SK-N-SH (cell line): ENCODE data around the gene LPCAT3. TPM values are rescaled to one million over a fixed set of nuclear protein-coding genes. Genes with fewer than 3 reads are reported as not detected.

Experiments used
- CTCF ChIA-PET: fragments of 300-600, 350-600 bp; formaldehyde crosslinking; extraction: SDS; loops from one replicate; lab custom pipeline; 2021; lab: Yijun Ruan, JAX
- POLR2A ChIA-PET: fragments of 350-600 bp; sonication (Branson Sonifier 250); formaldehyde crosslinking; extraction: SDS; loops from one replicate; lab custom pipeline; 2020; ENCODE audit warnings: antibody characterized with exemption, inconsistent platforms; lab: Yijun Ruan, JAX
- DNase-seq: peaks from one replicate; pipeline ENCODE4 v3.0.0; 2012
- H2AFZ ChIP-seq: fragments of 200-600 bp; sonication (generic); 2 replicates; pipeline ENCODE4 v1.8.1; 2016; ENCODE audit warnings: antibody characterized with exemption, mild to moderate bottlenecking, low read depth
- H3F3A ChIP-seq: fragments of 200-600 bp; sonication (generic); replicated peaks from 2 replicates; pipeline ENCODE3; 2016; ENCODE audit warnings: antibody characterized with exemption, mild to moderate bottlenecking; ENCODE audit not compliant: insufficient read depth
- H3K27ac ChIP-seq, 2 experiments: fragments of 200-500 bp in 1 of 2; fragments of 200-600 bp in 1 of 2; sonication (Bioruptor generic) in 1 of 2; sonication (generic), shearing (Covaris generic) in 1 of 2; 2 replicates each; pipeline versions ENCODE4 v1.5.1 to v1.6.1; 2014 to 2016; ENCODE audit warnings: low read depth in 2 of 2, inconsistent platforms in 1 of 2, low read length in 1 of 2, mild to moderate bottlenecking in 1 of 2, mixed read lengths in 1 of 2
- H3K27me3 ChIP-seq: fragments of 200-600 bp; sonication (generic), shearing (Covaris generic); 2 replicates; pipeline ENCODE4 v1.6.1; 2016; ENCODE audit warnings: mixed run types; ENCODE audit not compliant: insufficient read depth
- H3K36me3 ChIP-seq, 2 experiments: fragments of 200-500 bp in 1 of 2; fragments of 200-600 bp in 1 of 2; sonication (Bioruptor generic) in 1 of 2; sonication (generic) in 1 of 2; replicated peaks in 1 of 2; 2 replicates each; pipeline versions ENCODE3 to v1.5.1; 2014 to 2016; ENCODE audit warnings: low read length in 1 of 2, mild to moderate bottlenecking in 1 of 2; ENCODE audit not compliant: insufficient read depth in 2 of 2, control insufficient read depth in 1 of 2
- H3K4me1 ChIP-seq, 2 experiments: fragments of 200-500 bp in 1 of 2; fragments of 200-600 bp in 1 of 2; sonication (Bioruptor generic) in 1 of 2; sonication (generic), shearing (Covaris generic) in 1 of 2; 2 replicates each; pipeline versions ENCODE4 v1.5.1 to v1.6.1; 2014 to 2016; ENCODE audit warnings: low read depth in 1 of 2, low read length in 1 of 2, mixed run types in 1 of 2; ENCODE audit not compliant: insufficient read depth in 2 of 2, control insufficient read depth in 1 of 2
- H3K4me2 ChIP-seq: fragments of 200-600 bp; sonication (generic), shearing (Covaris generic); 2 replicates; pipeline ENCODE4 v1.6.1; 2017; ENCODE audit warnings: mixed run types
- H3K4me3 ChIP-seq, 2 experiments: fragments of 200-500 bp in 1 of 2; fragments of 200-600 bp in 1 of 2; sonication (Bioruptor generic) in 1 of 2; sonication (generic), shearing (Covaris generic) in 1 of 2; 2 replicates each; pipeline versions ENCODE4 v1.5.1 to v1.8.1; 2014 to 2016; ENCODE audit warnings: low read depth in 2 of 2, inconsistent platforms in 1 of 2, low read length in 1 of 2, mild to moderate bottlenecking in 1 of 2, mixed read lengths in 1 of 2, moderate library complexity in 1 of 2
- H3K79me2 ChIP-seq: fragments of 200-600 bp; sonication (generic); 2 replicates; pipeline ENCODE4 v1.8.1; 2017; ENCODE audit warnings: mild to moderate bottlenecking; ENCODE audit not compliant: insufficient read depth
- H3K9ac ChIP-seq: fragments of 200-600 bp; sonication (generic); 2 replicates; pipeline ENCODE4 v1.6.1; 2017; ENCODE audit warnings: mixed run types
- H3K9me2 ChIP-seq: fragments of 200-600 bp; sonication (generic); 2 replicates; pipeline ENCODE4 v1.6.1; 2017; ENCODE audit warnings: mixed run types
- H3K9me3 ChIP-seq: fragments of 200-600 bp; sonication (generic); 2 replicates; pipeline ENCODE4 v1.6.1; 2017; ENCODE audit warnings: mixed run types, mild to moderate bottlenecking, moderate library complexity
- H4K20me1 ChIP-seq: fragments of 200-600 bp; sonication (generic); 2 replicates; pipeline ENCODE4 v1.6.1; 2017; ENCODE audit warnings: mild to moderate bottlenecking, mixed run types; ENCODE audit not compliant: insufficient read depth
- CHD2 ChIP-seq: fragments of 150-350 bp; IDR thresholded peaks from 2 replicates; pipeline ENCODE4 v1.6.1; 2018; ENCODE audit warnings: low read length; ENCODE audit not compliant: partially characterized antibody
- EZH2phosphoT487 ChIP-seq: fragments of 200-600 bp; sonication (generic); IDR thresholded peaks from 2 replicates; pipeline ENCODE4 v1.6.1; 2017; ENCODE audit warnings: low read depth, mixed run types, mild to moderate bottlenecking, antibody characterized with exemption, moderate library complexity, borderline replicate concordance
- FOXJ3 ChIP-seq: sonication (generic); formaldehyde crosslinking; IDR thresholded peaks from 2 replicates; pipeline ENCODE4 v1.5.1; 2020; ENCODE audit warnings: mild to moderate bottlenecking, missing genetic modification reagents
- FOXM1 ChIP-seq: IDR thresholded peaks from 2 replicates; pipeline ENCODE4 v1.4.0; 2012; ENCODE audit warnings: low read depth, mild to moderate bottlenecking
- GABPA ChIP-seq: IDR thresholded peaks from 2 replicates; pipeline ENCODE4 v1.4.0; 2012; ENCODE audit warnings: low read depth, mild to moderate bottlenecking
- JUND ChIP-seq: IDR thresholded peaks from 2 replicates; pipeline ENCODE4 v1.4.0; 2012
- MEF2A ChIP-seq: IDR thresholded peaks from 2 replicates; pipeline ENCODE4 v1.4.0; 2012; ENCODE audit warnings: low read depth, borderline replicate concordance
- NFIC ChIP-seq: IDR thresholded peaks from 2 replicates; pipeline ENCODE4 v1.4.0; 2012; ENCODE audit warnings: borderline replicate concordance
- NRF1 ChIP-seq: IDR thresholded peaks from 2 replicates; pipeline ENCODE4 v1.6.1; 2012; ENCODE audit warnings: low read depth, mild to moderate bottlenecking, low read length
- RAD21 ChIP-seq: IDR thresholded peaks from 2 replicates; pipeline ENCODE4 v1.6.1; 2012; ENCODE audit warnings: mild to moderate bottlenecking, low read length
- RXRA ChIP-seq: IDR thresholded peaks from 2 replicates; pipeline ENCODE4 v1.4.0; 2012; ENCODE audit warnings: low read depth, mild to moderate bottlenecking, borderline replicate concordance
- TAF1 ChIP-seq: IDR thresholded peaks from 2 replicates; pipeline ENCODE4 v1.6.1; 2012; ENCODE audit warnings: low read depth, mild to moderate bottlenecking, low read length, moderate library complexity, borderline replicate concordance
- TEAD4 ChIP-seq: IDR thresholded peaks from 2 replicates; pipeline ENCODE4 v1.4.0; 2012; ENCODE audit warnings: mild to moderate bottlenecking, borderline replicate concordance; ENCODE audit not compliant: insufficient read depth
- WGBS: methylation state at CpG from one replicate; pipeline ENCODE4 v1.1.6; 2017; ENCODE audit warnings: low lambda C conversion rate; 5-methylcytosine and 5-hydroxymethylcytosine counted together
- polyA plus RNA-seq, 3 experiments: library from polyadenylated mRNA; depleted of rRNA; stranded (reverse); fragments of >200 nt; gene quantifications; 2 replicates each; pipeline ENCODE4 v1.2.3, GENCODE V29; 2012
- TF ChIP-seq, protein P1 (sequence below): fragments of 150-350 bp; IDR thresholded peaks from 2 replicates; pipeline ENCODE4 v1.6.1; 2016; ENCODE audit warnings: mild to moderate bottlenecking, low read depth, low read length
- TF ChIP-seq, protein P2 (sequence below): IDR thresholded peaks from 2 replicates; pipeline ENCODE4 v1.4.0; 2012; ENCODE audit warnings: low read depth, borderline replicate concordance
- TF ChIP-seq, protein P3 (sequence below): IDR thresholded peaks from 2 replicates; pipeline ENCODE4 v1.4.0; 2012; ENCODE audit warnings: low read depth

LPCAT3 gene
- polyA plus RNA-seq, 1 of the 3 experiments (the other 2 are of a cell fraction), result 23.8 TPM

DNA sequence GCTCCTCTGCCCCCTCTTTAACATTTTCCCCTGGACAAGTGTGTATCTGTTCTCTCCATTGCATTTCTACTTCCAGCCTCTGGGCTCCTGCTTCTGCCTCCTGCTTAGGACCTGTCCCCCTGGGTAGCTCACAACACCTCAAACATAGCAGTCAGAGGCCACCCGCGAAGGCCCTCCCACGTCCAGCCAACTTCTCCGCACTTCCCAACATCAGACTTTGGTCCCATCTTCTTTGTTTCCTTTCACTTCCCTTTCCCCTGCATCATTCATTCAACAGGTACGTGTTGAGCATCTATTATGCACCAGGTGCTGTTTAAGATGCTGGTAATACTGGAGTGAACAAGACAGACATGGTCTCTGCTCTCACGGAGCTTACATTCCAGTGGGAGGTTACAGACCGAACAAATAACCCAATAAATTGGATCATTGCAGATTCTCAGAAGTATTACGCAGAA lies 71.3 kb downstream of the LPCAT3 start:
- WGBS, result 81% methylated on average over 8 of the region's 8 CpGs
- Histone ChIP-seq H3K27ac (no peak overlapping the region), H3F3A (peaks cover 30% of the 10 kb centered on the region), H2AFZ (no peak overlapping the region), H3K4me2 (no peak overlapping the region), H3K9ac (no peak overlapping the region), H3K4me1 (peaks cover 6 to 13% of the 10 kb centered on the region in 2 experiments; a peak in 3 of 4 replicates), H3K9me3 (no peaks in the 10 kb centered on the region), H3K4me3 (no peak overlapping the region), H4K20me1 (no peaks in the 10 kb centered on the region), H3K36me3 (peaks cover 3 to 5% of the 10 kb centered on the region in 2 experiments)
- ChIA-PET POLR2A (interaction anchor here (4.5 to 4.6 kb wide), 2 partner anchors 17 to 20 kb away, joined by 62 to 82 read pairs; partner anchors contain the start of gene ATN1), CTCF (interaction anchor here (1.7 to 6.5 kb wide), 5 partner anchors 9 to 166 kb away, joined by 4 to 114 read pairs (median 10); no protein-coding TSS in a partner anchor)
- no peak for DNase-seq
- TF ChIP-seq, protein P1, sequence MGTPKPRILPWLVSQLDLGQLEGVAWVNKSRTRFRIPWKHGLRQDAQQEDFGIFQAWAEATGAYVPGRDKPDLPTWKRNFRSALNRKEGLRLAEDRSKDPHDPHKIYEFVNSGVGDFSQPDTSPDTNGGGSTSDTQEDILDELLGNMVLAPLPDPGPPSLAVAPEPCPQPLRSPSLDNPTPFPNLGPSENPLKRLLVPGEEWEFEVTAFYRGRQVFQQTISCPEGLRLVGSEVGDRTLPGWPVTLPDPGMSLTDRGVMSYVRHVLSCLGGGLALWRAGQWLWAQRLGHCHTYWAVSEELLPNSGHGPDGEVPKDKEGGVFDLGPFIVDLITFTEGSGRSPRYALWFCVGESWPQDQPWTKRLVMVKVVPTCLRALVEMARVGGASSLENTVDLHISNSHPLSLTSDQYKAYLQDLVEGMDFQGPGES, result no peak
- TF ChIP-seq TEAD4, result no peak
- no peak for TF ChIP-seq FOXJ3 (CRISPR knock-in tag)
- TF ChIP-seq RXRA, result no peak
- TF ChIP-seq NRF1, result no peak
- TF ChIP-seq JUND, result no peak
- TF ChIP-seq, protein P2, sequence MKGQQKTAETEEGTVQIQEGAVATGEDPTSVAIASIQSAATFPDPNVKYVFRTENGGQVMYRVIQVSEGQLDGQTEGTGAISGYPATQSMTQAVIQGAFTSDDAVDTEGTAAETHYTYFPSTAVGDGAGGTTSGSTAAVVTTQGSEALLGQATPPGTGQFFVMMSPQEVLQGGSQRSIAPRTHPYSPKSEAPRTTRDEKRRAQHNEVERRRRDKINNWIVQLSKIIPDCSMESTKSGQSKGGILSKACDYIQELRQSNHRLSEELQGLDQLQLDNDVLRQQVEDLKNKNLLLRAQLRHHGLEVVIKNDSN, result no peak
- no peak for TF ChIP-seq NFIC
- no peak for TF ChIP-seq FOXM1
- no peak for TF ChIP-seq CHD2
- TF ChIP-seq GABPA, result no peak
- TF ChIP-seq, all 33 proteins: peak for 0
- no peaks in the 10 kb centered on the region for H3K27me3 ChIP-seq
- no peaks in the 10 kb centered on the region for H3K9me2 ChIP-seq
- peaks cover 10% of the 10 kb centered on the region; the same call in 1 of the 2 replicates for H3K79me2 ChIP-seq

DNA sequence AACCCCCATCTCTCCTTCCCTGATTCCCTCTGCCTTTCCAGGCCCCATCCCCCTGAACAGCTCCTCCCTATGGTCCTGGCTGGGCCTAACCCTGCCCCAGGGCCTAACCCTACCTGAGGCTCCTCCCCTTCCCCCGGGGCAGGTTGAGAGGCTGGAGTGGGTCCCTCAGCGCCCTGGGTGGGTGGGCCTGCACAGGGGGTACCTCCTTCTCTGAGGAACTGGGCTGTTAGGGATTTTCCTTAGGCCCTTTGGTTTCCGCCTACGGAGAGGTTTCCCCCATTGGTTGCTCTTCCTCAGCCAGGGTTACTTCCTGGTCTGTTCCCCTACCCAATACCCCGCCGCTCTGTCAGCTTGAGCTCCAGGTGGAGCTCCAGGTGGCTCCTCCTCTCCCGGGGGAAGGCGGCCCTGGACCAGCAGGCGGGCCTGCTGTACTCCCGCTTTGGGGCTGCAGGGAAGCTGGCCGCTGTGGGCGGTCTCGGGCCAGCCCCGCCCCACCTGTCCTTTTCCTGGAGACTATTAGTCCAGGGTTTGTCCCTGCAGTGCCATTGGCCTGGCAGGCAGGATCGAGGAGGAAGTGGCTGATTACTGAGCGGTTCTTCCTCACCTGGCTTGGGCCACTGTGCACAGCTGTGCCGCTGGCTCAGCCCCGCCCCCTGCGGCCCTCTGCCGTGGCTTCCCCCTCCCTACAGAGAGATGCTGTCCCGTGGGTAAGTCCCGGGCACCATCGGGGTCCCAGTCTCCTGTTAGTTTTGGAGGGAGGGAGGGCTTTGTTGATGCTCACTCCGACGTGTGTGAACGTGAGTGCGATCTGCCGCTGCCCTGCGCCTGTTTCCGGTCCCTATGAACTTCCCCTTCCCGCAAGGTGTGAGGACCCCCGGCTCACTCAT lies 72.0 kb downstream of the LPCAT3 start:
- POLR2A ChIA-PET, result interaction anchor here (4.5 to 4.6 kb wide), 2 partner anchors 17 to 19 kb away, joined by 62 to 82 read pairs; partner anchors contain the start of gene ATN1
- peaks cover 6 to 13% of the 10 kb centered on the region in 2 experiments; a peak in 3 of 4 replicates for H3K4me1 ChIP-seq
- H3K9ac ChIP-seq, result no peak overlapping the region
- H3K27ac ChIP-seq, result no peak overlapping the region
- H3K4me2 ChIP-seq, result peak overlapping the region; percentile 87; the same call in 1 of the 2 replicates
- no peak overlapping the region for H3K4me3 ChIP-seq
- H3K27me3 ChIP-seq, result no peaks in the 10 kb centered on the region
- H2AFZ ChIP-seq, result no peak overlapping the region
- WGBS, result 74% methylated on average over 8 of the region's 32 CpGs
- no peaks in the 10 kb centered on the region for H3K9me2 ChIP-seq
- peaks cover 10% of the 10 kb centered on the region; the same call in 1 of the 2 replicates for H3K79me2 ChIP-seq
- H4K20me1 ChIP-seq, result no peaks in the 10 kb centered on the region
- DNase-seq, result peak; percentile 33
- H3F3A ChIP-seq, result peaks cover 36% of the 10 kb centered on the region
- H3K36me3 ChIP-seq, result peaks cover 7 to 9% of the 10 kb centered on the region in 2 experiments
- no peaks in the 10 kb centered on the region for H3K9me3 ChIP-seq
- CTCF ChIA-PET, result interaction anchor here (0.9 to 6.5 kb wide), 9 partner anchors 8 to 167 kb away, joined by 3 to 114 read pairs (median 10); partner anchors contain the start of genes C1R and C1RL
- TF ChIP-seq, protein P3, sequence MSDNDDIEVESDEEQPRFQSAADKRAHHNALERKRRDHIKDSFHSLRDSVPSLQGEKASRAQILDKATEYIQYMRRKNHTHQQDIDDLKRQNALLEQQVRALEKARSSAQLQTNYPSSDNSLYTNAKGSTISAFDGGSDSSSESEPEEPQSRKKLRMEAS, result no peak
- TF ChIP-seq TAF1 (no peak), GABPA (no peak), FOXJ3 (CRISPR knock-in tag) (no peak), EZH2phosphoT487 (no peak), RAD21 (no peak), MEF2A (no peak)
